ENCODE results near the gene HDHD3. TPM values are rescaled to one million over a fixed set of nuclear protein-coding genes. Genes with fewer than 3 reads are reported as not detected.
A peak's percentile ranks its signal among the peaks of the same experiment; 100 is the strongest.
"Not testable (repeated sequence)": the region's sequence is repeated elsewhere in the genome, so short reads cannot be mapped to it uniquely, and the experiment has no call there.

Gene HDHD3, protein sequence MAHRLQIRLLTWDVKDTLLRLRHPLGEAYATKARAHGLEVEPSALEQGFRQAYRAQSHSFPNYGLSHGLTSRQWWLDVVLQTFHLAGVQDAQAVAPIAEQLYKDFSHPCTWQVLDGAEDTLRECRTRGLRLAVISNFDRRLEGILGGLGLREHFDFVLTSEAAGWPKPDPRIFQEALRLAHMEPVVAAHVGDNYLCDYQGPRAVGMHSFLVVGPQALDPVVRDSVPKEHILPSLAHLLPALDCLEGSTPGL
- total RNA-seq (2014; rRNA removed; shearing (Covaris generic)), result 12.5 and 19.9 TPM in 2 replicates

DNA sequence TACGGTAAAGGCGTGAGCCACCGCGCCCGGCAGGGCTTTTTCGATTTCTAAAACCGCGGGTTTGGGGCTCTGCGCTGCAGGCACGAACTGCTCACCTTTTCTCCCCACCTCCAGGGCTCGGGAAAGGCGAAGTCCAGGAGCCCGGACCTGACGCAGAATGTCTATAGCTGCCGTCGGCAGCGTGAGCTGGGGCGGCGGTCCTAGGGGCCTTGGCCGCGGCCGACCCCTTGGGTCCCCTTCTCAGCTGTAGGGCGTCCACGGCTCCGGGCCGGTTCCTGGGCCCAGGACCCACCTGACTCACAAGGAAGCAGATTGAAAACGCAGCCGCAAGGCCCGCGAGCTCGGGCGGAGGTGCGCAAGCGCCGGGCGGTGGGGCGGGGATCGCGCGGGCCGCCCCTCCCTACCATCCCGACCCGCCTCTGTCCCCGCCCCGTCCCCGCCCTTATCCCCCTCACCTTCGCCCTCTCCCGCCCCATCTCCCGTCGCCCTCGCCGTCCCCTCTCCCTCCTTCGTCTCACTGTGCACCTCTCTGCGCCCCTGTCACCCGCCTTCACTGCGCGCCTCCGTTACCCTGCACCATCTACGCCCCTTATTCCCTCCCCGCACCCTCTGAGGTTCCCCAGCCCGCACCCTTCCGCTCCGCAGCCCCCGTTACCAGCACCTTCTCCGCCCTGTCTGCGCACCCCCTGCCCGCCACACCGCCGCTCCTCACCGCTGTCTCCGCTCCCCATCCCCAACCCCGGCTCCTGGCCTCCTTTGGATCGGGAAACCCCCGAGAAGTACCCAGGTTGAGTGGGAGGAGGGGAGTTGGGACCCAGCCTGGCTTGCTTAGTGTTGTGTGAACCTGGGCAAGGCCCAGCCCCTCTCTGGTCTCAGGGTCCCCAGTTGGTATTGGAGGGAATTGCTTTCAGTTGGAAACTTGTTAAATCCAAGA lies at the start of gene HDHD3:
HDHD3 (minus strand) TSS at position 353 of the 934 bp plus-strand sequence. CDS start 2,632 bp downstream, outside the sequence.
- DNase-seq (ENCODE audit: low read depth), result peak; percentile 91

DNA sequence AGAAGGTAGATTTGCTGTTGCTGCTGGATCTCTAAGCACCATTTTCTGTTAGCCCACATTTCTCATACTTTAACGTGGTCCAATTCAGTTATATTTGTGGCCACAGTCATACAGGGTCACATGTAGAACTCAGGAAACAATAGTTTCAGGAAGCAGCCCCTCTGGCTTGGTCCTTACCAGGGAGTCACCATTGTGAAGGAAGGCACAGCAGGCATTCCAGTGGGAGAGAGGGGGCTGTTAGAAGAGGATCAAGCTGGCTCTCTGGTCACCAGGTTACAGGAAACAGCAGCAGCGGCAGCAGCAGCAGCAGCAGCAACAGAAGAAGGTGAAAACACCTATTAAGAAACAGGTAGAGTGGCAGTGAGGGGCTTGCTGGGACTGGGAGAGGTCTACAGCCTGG lies 48.3 kb upstream of the HDHD3 start:
- no peak for DNase-seq (ENCODE audit: low read depth)

DNA sequence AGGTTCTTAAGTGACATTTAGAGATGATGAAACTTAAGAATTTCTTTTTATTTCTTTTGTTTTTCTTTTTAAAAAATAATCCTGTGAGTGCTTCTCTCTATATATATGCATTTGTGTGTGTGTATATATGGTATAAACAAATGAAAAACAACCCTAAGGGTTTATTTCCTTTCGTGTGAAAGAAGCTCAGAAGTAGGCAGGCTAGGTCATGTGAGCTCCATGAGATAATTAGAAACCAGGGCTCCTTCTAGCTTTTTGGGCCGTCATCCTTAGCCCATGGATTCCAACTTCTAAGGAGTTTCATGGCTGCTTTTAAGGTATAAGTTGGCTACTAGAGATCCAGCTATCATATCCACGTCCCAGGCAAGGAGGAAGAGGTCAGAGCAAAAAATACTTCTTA lies 44.9 kb upstream of the HDHD3 start:
- no peak for DNase-seq (ENCODE audit: low read depth)

DNA sequence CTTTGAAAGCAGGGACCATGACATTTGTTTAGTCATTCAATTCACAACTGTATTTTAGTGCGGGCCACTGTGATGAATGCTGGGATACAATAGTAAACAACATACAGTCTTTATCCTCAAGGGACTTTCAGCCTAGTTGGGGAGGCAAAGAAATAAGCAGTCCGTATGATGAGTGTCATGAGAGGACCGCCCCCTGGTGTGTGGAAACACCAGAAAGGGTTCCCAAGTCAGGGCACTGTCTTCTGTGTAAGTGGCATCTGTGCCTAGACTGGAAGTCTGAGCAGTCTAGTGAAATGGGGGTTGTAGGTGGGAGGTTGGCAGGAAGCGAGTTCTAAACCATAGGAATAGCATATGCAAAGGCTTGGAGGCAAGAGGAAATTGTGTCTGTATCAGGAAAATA lies 40.6 kb upstream of the HDHD3 start:
- DNase-seq (ENCODE audit: low read depth), result no peak

DNA sequence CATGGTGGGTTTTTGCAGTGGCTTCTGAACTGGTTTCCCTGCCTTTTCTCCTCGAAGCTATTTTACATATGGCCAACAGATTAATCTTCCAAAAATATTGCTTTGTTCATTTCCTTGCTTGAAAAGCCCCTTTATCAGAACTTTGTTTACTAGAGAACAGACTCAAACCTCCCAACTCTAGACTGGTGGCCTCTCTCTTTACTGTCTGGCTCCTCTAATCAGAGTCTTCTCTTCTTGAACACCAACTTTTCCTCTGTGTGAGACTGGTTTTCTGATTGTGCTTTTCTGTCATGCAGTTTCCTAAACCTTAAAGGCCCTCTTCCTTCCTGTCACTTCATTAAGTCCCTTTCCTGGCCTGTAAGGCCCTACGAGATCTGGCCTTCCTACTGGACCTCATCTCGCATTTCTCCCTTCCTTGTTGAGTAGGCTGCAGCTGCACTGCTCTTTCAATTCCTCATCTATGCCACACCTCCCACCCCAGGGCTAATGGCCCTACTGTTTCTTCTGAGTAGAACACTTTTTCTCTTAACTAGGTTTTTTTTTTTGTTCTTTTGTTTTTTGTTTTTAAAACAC lies 39.4 kb upstream of the HDHD3 start:
- no peak for DNase-seq (ENCODE audit: low read depth)

DNA sequence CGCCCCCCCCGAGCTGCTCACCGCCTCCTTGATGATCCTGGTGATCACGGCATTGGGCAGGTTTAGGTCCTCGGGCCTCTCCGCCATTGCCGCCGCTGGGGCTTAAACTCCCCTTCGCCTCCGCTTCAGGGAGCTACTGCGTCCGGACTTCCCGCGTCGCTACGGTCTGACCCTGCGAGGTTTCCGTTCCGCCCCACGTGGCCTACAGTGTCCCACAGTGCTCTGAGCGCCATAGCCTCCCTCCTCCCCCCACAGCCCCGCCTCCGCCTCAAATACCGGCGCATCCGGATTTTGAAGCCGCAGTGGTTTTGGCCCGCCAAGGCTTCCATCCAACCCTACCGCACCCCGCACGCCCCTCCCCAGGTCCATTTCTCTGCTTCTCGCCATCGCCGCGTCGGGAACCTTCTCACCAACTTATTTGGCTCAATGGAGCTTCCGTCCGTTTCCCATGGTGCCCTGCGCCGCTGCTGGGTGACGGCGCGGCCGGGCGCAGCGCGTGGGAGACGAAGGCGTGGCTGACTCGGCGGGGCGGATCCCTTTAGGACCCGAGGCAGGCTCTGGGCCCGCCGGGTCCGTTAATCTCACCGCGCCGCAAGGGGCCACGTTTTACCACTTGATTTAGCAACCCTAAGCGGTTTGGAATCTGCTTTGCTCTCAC lies 33.5 kb upstream of the HDHD3 start, which contains the start of the genes C9orf43 and POLE3:
C9orf43 (plus strand) TSS at position 541 of the 658 bp plus-strand sequence. CDS start 2,747 bp downstream, outside the sequence.
POLE3 (minus strand) TSS at position 469 of the 658 bp plus-strand sequence; CDS start at position 87, 382 bp downstream.
- peak; percentile 100 for DNase-seq (ENCODE audit: low read depth)

DNA sequence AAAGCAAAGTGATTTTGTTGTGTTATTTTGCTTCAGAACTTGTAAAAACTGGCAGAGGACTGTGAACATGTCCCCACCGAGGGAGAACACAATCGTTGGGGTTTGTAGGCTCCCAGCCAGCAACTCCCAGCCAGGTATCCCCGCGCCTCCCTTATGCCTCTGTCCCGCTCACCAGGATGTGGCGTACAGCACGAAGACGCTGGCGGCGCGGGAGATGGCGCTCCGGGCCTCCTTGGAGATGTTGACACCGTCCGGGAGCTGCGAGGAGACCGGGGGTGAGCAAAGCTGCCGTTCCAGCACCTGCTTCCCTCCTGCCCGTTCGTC lies 33.1 kb upstream of the HDHD3 start:
- no peak for DNase-seq (ENCODE audit: low read depth)

DNA sequence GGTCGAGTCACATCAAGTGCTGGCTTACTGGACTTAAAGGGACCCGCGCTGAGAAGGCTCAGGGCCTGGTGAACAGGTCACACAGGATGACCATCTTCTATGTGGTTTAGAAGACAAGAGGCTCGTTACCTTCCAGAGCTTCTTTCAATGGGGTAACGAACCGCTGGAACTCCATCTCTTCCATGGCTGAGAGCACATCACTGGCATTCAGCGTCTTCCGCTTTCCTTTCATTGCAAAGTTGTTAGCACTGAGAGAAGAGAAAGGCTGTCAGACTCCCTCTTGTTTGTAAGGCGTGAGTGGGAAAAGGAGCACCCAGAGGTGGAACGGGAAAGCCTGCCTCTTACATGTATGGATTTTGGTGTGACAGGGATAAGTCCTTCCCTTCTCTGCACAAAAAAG lies 32.7 kb upstream of the HDHD3 start:
- no peak for DNase-seq (ENCODE audit: low read depth)

DNA sequence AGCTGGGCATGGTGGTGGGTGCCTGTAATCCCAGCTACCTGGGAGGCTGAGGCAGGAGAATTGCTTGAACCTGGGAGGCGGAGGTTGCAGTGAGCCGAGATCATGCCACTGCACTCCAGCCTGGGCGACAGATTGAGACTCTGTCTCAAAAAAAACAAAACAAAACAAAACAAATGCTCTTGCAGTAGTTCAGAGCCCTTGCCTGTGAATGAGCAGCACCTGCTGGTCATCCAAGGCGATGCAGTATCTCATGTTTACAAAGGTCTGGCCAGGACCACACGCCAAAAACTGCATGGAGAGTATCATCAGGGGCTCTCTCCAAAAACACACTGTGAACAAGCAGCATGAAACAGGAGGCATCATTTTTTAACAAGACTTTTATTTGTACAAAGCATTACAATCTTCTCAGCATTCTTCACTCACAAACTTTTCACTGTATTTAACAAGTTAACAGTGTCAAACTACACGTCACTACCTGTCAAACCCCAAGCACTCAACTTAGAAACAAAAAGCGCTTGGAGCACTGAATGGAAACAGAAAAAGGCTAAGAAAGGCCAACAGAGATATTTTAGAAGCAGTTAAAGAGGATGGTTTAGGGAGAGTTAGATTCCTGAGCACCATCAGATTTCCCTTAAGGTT lies 30.2 kb upstream of the HDHD3 start:
- peak; percentile 69 for DNase-seq (ENCODE audit: low read depth)

DNA sequence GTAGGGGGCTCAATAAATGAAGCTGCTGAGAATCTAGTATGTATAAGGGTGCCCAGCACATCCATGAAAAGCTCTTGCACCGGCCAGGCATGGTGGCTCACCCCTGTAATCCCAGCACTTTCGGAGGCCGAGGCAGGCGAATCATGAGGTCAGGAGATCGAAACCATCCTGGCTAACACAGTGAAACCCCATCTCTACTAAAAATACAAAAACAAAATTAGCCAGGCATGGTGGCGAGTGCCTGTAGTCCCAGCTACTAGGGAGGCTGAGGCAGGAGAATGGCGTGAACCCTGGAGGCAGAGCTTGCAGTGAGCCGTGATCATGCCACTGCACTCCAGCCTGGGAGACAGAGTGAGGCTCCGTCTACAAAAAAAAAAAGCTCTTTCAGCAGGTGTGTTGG lies 29.6 kb upstream of the HDHD3 start:
- DNase-seq (ENCODE audit: low read depth), result not testable (repeated sequence)

DNA sequence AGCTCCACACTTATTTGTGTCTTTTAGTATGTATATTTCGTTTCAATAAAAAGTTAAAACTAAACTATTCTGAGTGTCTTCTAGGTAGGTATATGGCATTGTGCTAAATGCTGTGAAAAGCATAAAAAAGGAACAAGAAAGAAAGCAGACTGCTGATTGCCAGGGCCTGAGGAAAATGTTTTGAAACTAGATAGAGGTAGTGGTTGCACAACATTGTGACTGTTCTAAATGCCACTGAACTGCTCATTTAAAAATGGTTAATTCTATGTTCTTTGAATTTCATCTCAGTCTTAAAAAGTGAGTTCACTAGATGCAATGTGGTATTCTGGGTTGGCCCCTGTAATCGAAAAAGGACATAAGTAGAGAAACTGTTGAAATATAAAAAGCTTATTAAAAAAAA lies 26.9 kb upstream of the HDHD3 start:
- no peak for DNase-seq (ENCODE audit: low read depth)

DNA sequence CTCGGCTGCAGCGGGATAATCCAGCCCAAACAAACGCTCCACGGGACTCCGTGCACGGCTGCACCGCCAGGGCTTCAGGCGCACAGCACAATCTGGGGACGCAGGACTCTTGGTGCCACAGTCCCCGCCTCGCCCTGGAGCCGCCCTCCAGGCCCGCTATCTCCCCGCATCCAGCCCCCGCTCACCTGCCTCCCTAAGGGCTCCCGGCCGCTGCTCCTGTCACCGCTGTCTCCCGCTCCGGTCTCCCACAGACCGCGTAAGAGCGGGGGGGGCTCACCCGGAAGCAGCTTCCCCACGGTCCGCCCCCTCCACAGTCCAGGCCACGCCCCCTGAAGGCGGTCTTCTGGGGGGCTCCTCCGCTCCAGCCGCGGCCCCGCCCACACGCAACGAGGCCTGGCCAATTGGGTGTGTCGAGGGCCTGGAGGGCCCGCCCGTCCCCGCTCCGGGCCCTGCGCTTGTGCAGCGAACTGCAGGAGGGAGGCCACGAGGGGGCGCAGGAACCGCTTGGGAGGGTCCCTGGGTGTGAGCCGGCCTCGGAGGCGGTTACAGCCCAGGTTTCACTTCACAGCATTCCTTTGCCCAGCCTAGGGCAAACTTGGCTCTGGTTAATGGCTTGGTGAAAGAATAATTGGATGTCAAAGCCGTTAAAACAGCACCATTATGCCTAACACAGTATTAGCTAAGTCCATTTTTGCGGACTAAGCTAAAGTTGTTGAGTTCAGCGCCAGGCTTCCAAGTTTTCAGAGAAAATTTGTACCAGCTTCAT lies 24.4 kb upstream of the HDHD3 start, which contains the start of gene ALAD:
ALAD (minus strand) TSS at position 258 of the 766 bp plus-strand sequence. CDS start 7,725 bp downstream, outside the sequence.
- peak; percentile 100 for DNase-seq (ENCODE audit: low read depth)

DNA sequence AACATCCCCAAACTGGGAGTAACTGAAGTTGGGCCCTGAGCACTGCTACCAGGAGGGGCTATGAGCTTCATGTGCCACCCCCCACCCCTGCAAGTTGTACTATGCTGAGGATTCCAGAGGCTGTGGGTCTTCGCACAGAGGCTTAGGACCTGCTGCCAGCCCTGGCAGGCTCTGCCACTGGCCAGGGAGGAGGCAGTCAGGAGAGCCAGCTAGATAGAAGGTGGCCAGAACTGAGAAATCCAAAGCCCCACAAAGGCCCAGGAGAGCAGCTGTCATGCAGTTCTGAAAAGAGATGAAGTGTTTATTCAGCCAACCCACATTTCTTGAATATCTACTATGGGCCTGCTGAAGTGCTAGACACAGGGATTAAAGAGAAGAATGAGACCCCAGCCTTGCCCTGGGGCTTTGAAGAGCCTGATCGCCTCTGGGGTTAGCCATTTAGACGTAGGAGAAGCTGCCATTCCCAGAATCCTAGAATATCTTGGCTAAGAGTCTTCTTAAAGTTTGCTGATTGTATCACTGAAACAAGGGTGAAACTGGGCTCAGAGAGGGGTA lies 22.9 kb upstream of the HDHD3 start:
- no peak for DNase-seq (ENCODE audit: low read depth)

DNA sequence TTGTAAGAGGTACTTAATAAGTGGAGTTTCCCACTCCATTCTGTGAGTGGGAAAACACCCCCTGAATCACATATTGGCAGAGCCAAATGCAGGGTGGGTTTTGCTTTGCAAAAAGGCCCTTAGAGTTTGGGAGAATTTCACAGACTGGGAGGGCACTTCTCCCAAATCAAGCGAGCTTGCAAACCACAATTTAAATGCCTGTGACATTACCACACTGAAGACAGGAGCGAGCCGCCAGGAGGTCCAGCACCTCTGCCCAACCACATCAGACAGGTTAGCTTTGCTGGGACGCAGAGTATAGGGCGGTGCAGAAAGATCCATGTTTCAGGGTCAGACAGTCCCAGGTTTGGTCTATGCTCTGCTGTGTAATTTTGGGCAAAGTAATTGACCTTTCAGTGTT lies 22.0 kb upstream of the HDHD3 start:
- DNase-seq (ENCODE audit: low read depth), result peak; percentile 53

DNA sequence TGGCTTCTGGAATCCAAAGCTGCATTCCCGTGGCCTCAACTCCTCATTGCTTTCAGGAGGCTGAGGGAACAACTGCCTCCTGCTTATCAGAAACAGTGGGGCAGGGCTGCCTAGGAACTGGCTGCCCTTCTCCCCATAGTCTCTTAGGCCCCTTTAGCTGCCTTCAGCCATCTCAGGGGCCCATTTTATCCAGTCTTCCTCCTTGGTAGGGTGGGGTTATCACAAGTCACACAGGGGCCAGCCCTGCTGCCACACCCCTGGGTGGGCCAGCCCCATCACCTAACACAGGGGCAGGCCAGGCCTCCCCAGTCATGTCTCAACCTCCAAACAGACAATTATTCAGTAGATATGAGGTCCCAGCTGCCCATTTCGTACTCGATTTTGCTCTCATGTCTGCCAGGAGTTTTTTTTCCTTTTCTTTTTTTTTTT lies 20.4 kb upstream of the HDHD3 start:
- DNase-seq (ENCODE audit: low read depth), result no peak

DNA sequence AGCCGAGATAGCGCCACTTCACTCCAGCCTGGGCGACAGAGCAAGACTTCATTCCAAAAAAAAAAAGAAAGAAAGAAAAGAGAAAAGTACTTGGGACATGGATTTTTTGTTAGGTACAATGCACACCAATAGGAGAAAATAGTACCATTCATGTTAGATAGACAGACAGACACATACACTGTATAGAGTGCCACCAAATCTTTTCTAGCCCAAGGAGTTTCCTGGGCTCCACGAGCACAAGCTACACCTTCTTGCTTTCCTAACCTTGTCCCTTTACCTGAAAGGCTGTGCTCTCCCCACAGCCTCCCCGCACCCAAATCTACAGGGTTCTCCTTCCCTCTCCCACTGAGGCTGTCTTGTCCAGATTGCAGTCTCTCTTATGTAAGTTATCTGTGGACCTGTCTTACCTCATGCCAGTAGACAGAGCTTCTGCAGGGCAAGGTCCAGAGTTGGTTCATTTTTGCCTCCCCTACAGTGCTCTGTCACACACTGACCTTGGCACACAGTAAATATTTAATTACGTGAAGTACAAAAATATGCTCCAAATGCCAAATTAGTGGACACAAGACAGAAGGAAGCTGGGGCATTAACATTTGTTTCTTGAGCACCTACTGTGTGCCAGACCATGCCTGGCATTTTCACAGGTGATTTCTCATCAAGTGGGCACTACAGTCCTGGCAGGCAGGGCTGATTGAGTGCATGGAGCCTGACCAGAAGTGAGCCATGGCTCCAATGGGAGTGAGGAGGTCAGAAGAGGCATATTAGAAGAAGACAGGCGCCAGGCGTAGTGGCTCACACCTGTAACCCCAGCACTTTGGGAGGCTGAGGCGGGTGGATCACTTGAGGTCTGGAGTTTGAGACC lies 18.4 kb upstream of the HDHD3 start:
- DNase-seq (ENCODE audit: low read depth), result no peak

DNA sequence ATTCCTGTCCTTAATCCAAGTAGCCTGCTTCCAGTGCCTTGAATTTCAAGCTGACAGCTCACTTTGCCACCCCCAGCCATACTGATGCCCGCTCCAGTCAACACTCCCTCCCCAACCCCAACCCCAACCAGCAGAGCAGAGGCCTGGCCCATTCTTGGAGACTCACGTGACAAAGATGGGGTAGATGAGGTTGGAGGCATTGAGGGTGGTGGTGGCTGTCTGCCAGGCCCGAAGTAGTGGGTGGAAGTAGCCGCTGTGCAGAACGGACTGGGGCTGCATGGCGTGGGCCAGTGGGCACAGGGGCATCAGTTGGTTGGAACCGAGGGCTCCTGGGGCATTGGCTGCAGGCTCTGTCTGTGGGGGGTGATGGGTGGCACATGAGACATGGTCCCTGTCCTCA lies 16.5 kb upstream of the HDHD3 start:
- DNase-seq (ENCODE audit: low read depth), result no peak

DNA sequence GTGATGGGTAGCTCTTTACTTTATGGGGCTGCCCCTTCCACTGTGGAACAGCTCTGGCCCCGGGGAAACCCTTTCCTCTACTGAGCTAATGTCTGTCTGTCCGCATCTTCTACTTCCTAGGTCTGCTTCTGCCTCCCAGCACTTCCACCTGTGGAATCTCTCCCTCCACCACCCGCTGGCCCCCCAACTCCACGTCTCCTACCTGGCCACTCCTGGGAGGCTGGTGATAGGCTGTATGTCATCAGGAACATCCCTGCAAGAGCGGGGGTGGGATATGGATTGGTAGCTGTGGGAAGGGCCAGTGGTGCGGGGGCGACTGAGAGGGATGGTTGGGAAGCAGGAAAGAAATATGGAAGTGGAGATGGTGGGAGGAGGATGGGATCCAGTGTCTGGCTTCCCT lies 15.1 kb upstream of the HDHD3 start:
- DNase-seq (ENCODE audit: low read depth), result no peak
